HS-5 (cell line): ENCODE measurements around the gene TRAPPC12.
"Not testable (repeated sequence)": the region's sequence is repeated elsewhere in the genome, so short reads cannot be mapped to it uniquely, and the experiment has no call there.

Source experiments
- DNase-seq: peaks from one replicate; pipeline ENCODE4 v3.0.0-alpha.2; 2012; ENCODE audit warnings: low read depth

Gene TRAPPC12

GRCh38 chr2:3369340-3370181, 9.9 kb upstream of the TRAPPC12 start:
- not testable (repeated sequence) for DNase-seq

- no peak for DNase-seq
Observed at GRCh38 chr2:3376821-3377220, 2.7 kb upstream of the TRAPPC12 start.

- peak; percentile 13 for DNase-seq
Observed at GRCh38 chr2:3377279-3377611, 2.2 kb upstream of the TRAPPC12 start.

- peak; percentile 90 for DNase-seq
Observed at GRCh38 chr2:3377612-3378432, 1.7 kb upstream of the TRAPPC12 start, which contains the start of gene EIPR1. Gene EIPR1, minus strand, starts transcription at chr2:3377818. Its CDS starts 129 bp downstream, at chr2:3377689.

GRCh38 chr2:3379339-3379646, 201 bp upstream of the TRAPPC12 start:
- DNase-seq = no peak

- no peak for DNase-seq
Observed at GRCh38 chr2:3386448-3386958, 7.0 kb downstream of the TRAPPC12 start.

- DNase-seq = no peak
Observed at GRCh38 chr2:3387011-3387410, 7.5 kb downstream of the TRAPPC12 start.

GRCh38 chr2:3387644-3388411, 8.3 kb downstream of the TRAPPC12 start:
- no peak for DNase-seq

- no peak for DNase-seq
Observed at GRCh38 chr2:3388412-3388738, 8.9 kb downstream of the TRAPPC12 start.

GRCh38 chr2:3389193-3389592, 9.7 kb downstream of the TRAPPC12 start:
- no peak for DNase-seq

- DNase-seq = no peak
Observed at GRCh38 chr2:3390041-3390440, 10.5 kb downstream of the TRAPPC12 start.

- DNase-seq = no peak
Observed at GRCh38 chr2:3392216-3392615, 12.7 kb downstream of the TRAPPC12 start.

- no peak for DNase-seq
Observed at GRCh38 chr2:3396920-3397559, 17.5 kb downstream of the TRAPPC12 start.

- no peak for DNase-seq
Observed at GRCh38 chr2:3398857-3399256, 19.4 kb downstream of the TRAPPC12 start.

- DNase-seq = no peak
Observed at GRCh38 chr2:3399381-3399780, 19.9 kb downstream of the TRAPPC12 start.

- DNase-seq = no peak
Observed at GRCh38 chr2:3399829-3400228, 20.3 kb downstream of the TRAPPC12 start.

- no peak for DNase-seq
Observed at GRCh38 chr2:3403587-3404334, 24.3 kb downstream of the TRAPPC12 start.

- DNase-seq = no peak
Observed at GRCh38 chr2:3404349-3404894, 24.9 kb downstream of the TRAPPC12 start.

GRCh38 chr2:3405307-3405706, 25.8 kb downstream of the TRAPPC12 start:
- DNase-seq = no peak

GRCh38 chr2:3405876-3406275, 26.4 kb downstream of the TRAPPC12 start:
- DNase-seq = no peak

- no peak for DNase-seq
Observed at GRCh38 chr2:3406501-3406900, 27.0 kb downstream of the TRAPPC12 start.
